WTC11 (cell line): ENCODE measurements around the gene NUDT22.

Experiments used
- ATF3 ChIP-seq: sonication (generic); formaldehyde crosslinking; conservative IDR thresholded peaks from 2 replicates; pipeline ENCODE4 v1.8.1; 2022; ENCODE audit warnings: mild to moderate bottlenecking, missing genetic modification reagents
- CREB1 ChIP-seq: sonication (generic); formaldehyde crosslinking; IDR thresholded peaks from 2 replicates; pipeline ENCODE4 v1.8.0; 2023; ENCODE audit warnings: mild to moderate bottlenecking, missing genetic modification reagents
- CREM ChIP-seq: sonication (generic); formaldehyde crosslinking; IDR thresholded peaks from 2 replicates; pipeline ENCODE4 v1.8.1; 2022; ENCODE audit warnings: mild to moderate bottlenecking, missing genetic modification reagents, moderate library complexity
- CTCF ChIP-seq: fragments of 200-600 bp; IDR thresholded peaks from 2 replicates; pipeline ENCODE4 v1.8.0; 2022; ENCODE audit warnings: antibody characterized with exemption
- EMX1 ChIP-seq: fragments of 250-450 bp; sonication (Bioruptor Pico); IDR thresholded peaks from 2 replicates; pipeline ENCODE4 v1.8.0; 2021; ENCODE audit warnings: mild to moderate bottlenecking
- KAT7 ChIP-seq: sonication (generic); formaldehyde crosslinking; IDR thresholded peaks from 2 replicates; pipeline ENCODE4 v1.8.1; 2023; ENCODE audit warnings: missing genetic modification reagents, mild to moderate bottlenecking, borderline replicate concordance
- NFYB ChIP-seq: sonication (generic); formaldehyde crosslinking; conservative IDR thresholded peaks from 2 replicates; pipeline ENCODE4 v1.8.0; 2022; ENCODE audit warnings: low read depth, missing genetic modification reagents
- SP1 ChIP-seq: sonication (generic); formaldehyde crosslinking; conservative IDR thresholded peaks from 2 replicates; pipeline ENCODE4 v1.8.1; 2022; ENCODE audit warnings: missing genetic modification reagents

- TF ChIP-seq CREB1 (CRISPR knock-in tag) (no peak), NFYB (CRISPR knock-in tag) (peak; percentile 55; the same call in 1 of the 2 replicates), KAT7 (CRISPR knock-in tag) (0 out of 2 replicates have a peak, but pooled peaks have one; percentile 50), CTCF (no peak), CREM (CRISPR knock-in tag) (peak; percentile 60; the same call in 1 of the 2 replicates), ATF3 (CRISPR knock-in tag) (no peak), SP1 (CRISPR knock-in tag) (0 out of 2 replicates have a peak, but pooled peaks have one; percentile 76), EMX1 (CRISPR knock-in tag) (no peak)
These were observed at the start of gene NUDT22, which contains the start of gene TRPT1 for GRCh38 chr11:64225608-64226506.
